WERI-Rb-1 (cell line): ENCODE results near the gene TSPAN5.
A peak's percentile ranks its signal among the peaks of the same experiment; 100 is the strongest.

Source experiments
- DNase-seq: peaks from one replicate; pipeline ENCODE4 v3.0.0-alpha.2; 2020
- H3K27ac ChIP-seq: fragments of 250-450 bp; sonication (Bioruptor Pico); 2 replicates; pipeline ENCODE4 v1.5.1; 2020; ENCODE audit warnings: mild to moderate bottlenecking, moderate library complexity
- H3K27me3 ChIP-seq: fragments of 250-450 bp; sonication (Bioruptor Pico); 2 replicates; pipeline ENCODE4 v1.5.1; 2021; ENCODE audit warnings: mild to moderate bottlenecking, low read depth, moderate library complexity; ENCODE audit not compliant: insufficient read depth, severe bottlenecking
- H3K36me3 ChIP-seq: fragments of 250-450 bp; sonication (Bioruptor Pico); 2 replicates; pipeline ENCODE4 v1.5.1; 2020; ENCODE audit warnings: mild to moderate bottlenecking, moderate library complexity
- H3K4me3 ChIP-seq: 2 replicates; pipeline ENCODE4 v1.5.1; 2011; ENCODE audit warnings: low read depth, mild to moderate bottlenecking, control low read depth, low read length
- H3K9me3 ChIP-seq: fragments of 250-450 bp; sonication (Bioruptor Pico); 2 replicates; pipeline ENCODE4 v1.5.1; 2021; ENCODE audit warnings: mild to moderate bottlenecking, moderate library complexity; ENCODE audit not compliant: severe bottlenecking
- TF ChIP-seq, protein P1 (sequence below): IDR thresholded peaks from 2 replicates; pipeline ENCODE4 v1.5.1; 2011; ENCODE audit warnings: low read depth, mild to moderate bottlenecking, control low read depth, inconsistent platforms, low read length

The TSPAN5 gene

GRCh38 chr4:98679738-98680137, 21.3 kb upstream of the TSPAN5 start:
- H3K9me3 ChIP-seq, result no peaks in the 10 kb centered on the region
- no peaks in the 10 kb centered on the region for H3K27me3 ChIP-seq
- no peak for DNase-seq
- TF ChIP-seq, protein P1, sequence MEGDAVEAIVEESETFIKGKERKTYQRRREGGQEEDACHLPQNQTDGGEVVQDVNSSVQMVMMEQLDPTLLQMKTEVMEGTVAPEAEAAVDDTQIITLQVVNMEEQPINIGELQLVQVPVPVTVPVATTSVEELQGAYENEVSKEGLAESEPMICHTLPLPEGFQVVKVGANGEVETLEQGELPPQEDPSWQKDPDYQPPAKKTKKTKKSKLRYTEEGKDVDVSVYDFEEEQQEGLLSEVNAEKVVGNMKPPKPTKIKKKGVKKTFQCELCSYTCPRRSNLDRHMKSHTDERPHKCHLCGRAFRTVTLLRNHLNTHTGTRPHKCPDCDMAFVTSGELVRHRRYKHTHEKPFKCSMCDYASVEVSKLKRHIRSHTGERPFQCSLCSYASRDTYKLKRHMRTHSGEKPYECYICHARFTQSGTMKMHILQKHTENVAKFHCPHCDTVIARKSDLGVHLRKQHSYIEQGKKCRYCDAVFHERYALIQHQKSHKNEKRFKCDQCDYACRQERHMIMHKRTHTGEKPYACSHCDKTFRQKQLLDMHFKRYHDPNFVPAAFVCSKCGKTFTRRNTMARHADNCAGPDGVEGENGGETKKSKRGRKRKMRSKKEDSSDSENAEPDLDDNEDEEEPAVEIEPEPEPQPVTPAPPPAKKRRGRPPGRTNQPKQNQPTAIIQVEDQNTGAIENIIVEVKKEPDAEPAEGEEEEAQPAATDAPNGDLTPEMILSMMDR, result no peak
- no peaks in the 10 kb centered on the region for H3K36me3 ChIP-seq
- H3K27ac ChIP-seq, result no peak overlapping the region
- no peak overlapping the region for H3K4me3 ChIP-seq

DNA sequence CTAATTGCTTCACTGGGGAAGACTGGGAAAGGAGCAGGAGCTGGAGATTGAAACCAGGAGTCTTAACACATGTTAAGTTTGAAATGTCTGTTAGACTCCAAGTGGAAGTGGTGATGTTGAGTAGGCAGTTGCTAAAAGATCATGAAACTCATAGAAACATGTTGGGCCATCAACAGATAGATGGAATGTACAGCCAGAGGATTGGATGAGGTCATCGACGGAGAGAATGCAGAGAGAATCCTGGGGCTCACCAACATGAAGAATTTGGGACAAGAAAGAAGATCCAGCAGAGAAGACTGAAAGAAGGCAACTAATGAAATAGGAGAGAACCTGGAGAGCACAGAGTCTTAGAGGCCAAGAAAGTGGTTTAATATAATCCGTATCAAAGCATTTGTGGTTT, 19.4 kb upstream of the TSPAN5 start:
- Histone ChIP-seq H3K4me3 (no peak overlapping the region), H3K36me3 (no peaks in the 10 kb centered on the region), H3K27me3 (no peaks in the 10 kb centered on the region), H3K9me3 (no peaks in the 10 kb centered on the region), H3K27ac (no peak overlapping the region)
- TF ChIP-seq, protein P1, result no peak
- DNase-seq, result no peak

GRCh38 chr4:98674404-98675173, 16.2 kb upstream of the TSPAN5 start:
- Histone ChIP-seq H3K9me3 (no peaks in the 10 kb centered on the region), H3K27ac (peak overlapping the region; percentile 4; the same call in 1 of the 2 replicates), H3K4me3 (no peak overlapping the region), H3K27me3 (no peaks in the 10 kb centered on the region), H3K36me3 (no peaks in the 10 kb centered on the region)
- TF ChIP-seq, protein P1, result no peak
- no peak for DNase-seq

DNA sequence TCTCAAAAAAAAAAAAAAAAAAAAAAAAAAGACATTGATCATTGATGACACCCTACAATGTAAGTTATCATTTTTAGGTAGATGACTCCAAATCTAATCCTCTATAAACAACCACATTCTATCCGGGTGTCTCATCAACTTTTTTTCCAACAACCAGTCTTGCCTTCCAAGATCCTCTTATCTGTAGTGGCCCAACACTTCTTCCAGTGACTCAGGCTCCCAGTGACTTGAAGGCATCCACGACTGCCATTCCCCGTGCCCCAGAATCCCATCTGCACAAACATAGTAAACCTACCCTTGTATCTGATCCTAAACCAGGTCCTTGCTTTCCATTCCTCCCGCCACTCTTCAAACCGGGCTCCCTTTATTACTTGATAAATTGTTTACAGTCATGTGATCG, 15.6 kb upstream of the TSPAN5 start:
- TF ChIP-seq, protein P1, result no peak
- Histone ChIP-seq H3K27me3 (no peaks in the 10 kb centered on the region), H3K9me3 (no peaks in the 10 kb centered on the region), H3K27ac (no peak overlapping the region), H3K36me3 (no peaks in the 10 kb centered on the region), H3K4me3 (no peak overlapping the region)
- no peak for DNase-seq

DNA sequence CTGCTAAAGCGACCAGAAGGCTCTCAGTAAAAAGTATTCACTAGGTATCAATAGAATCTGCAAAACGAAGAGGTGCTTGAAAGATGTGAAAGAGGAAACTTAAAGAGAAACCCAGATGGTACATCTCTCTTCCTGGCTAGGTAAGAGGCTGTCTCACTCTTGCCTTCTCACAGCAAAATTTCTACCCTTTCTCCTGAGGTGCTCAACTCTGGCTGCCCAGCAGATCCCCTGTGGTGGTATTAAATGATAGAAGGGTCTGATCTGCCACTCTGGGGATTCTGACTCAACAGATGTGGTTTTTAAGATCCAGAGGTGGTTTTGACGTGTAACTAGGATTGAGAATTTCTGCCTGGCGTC, 14.9 kb upstream of the TSPAN5 start:
- DNase-seq, result no peak
- no peaks in the 10 kb centered on the region for H3K27me3 ChIP-seq
- no peak overlapping the region for H3K4me3 ChIP-seq
- H3K9me3 ChIP-seq, result no peaks in the 10 kb centered on the region
- TF ChIP-seq, protein P1, result no peak
- no peak overlapping the region for H3K27ac ChIP-seq
- H3K36me3 ChIP-seq, result no peaks in the 10 kb centered on the region

DNA sequence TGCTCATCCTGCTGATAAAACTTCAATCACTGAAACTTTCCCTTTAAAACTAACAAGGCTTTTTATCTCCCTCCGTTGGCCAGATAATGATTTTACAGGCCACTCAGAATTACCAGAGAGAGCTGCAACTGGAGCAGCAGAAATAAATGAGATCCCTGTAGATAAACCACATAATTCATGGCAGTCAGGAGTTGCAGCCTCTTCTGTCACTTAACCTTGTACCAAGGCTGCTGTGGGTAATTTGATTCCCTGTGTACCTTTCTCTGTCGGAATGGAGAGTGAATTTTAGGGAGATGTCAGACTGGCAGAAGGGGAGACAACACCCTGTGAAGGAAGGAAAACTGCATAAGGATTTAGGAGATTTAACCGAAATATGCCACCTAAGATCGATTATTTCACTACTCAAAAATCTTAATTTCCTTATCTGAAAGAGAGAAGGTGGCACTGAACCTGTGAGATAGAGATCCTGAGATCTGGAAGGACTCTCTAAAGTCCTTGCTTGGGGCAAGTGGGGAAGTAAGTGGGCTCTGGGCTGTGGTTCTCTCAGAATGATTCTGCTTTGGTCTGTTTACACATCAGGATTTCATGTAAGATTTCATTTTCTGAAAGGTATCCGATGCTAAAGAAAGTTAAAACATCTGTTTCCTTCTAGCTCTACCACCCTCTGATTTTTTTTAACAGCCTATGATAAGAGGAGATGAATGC, 14.3 kb upstream of the TSPAN5 start:
- DNase-seq, result no peak
- TF ChIP-seq, protein P1, result no peak
- H3K27ac ChIP-seq, result no peak overlapping the region

More for the DNA sequence above, 14.3 kb upstream of the TSPAN5 start:
- Histone ChIP-seq H3K4me3 (no peak overlapping the region), H3K36me3 (no peaks in the 10 kb centered on the region), H3K27me3 (no peaks in the 10 kb centered on the region), H3K9me3 (no peaks in the 10 kb centered on the region)
